IMR-90 (cell line): ENCODE data around the gene OCIAD1. TPM values are rescaled to one million over a fixed set of nuclear protein-coding genes. Genes with fewer than 3 reads are reported as not detected.
"Not testable (repeated sequence)": the region's sequence is repeated elsewhere in the genome, so short reads cannot be mapped to it uniquely, and the experiment has no call there.

Experiments used
- ATAC-seq: fragments of 200-7000 bp; cut with Tn5 transposase; 2 replicates; pipeline ENCODE4 v1.9.1; 2020; ENCODE audit warnings: low read depth, mild to moderate bottlenecking, moderate library complexity
- BruUV-seq: library from RNA; stranded (reverse); fragments of 400-500 nt; replicated peaks from 2 replicates; lab custom pipeline; 2021; lab: Mats Ljungman, UMichigan
- CTCF ChIA-PET: fragments of 300-600 bp; formaldehyde crosslinking; extraction: SDS; loops from one replicate; lab custom pipeline; 2021; ENCODE audit warnings: antibody characterized with exemption; lab: Yijun Ruan, JAX
- POLR2A ChIA-PET: fragments of 300-600 bp; sonication (Branson Sonifier 250); formaldehyde crosslinking; loops from one replicate; lab custom pipeline; 2022; ENCODE audit warnings: antibody characterized with exemption; ENCODE audit not compliant: unreplicated experiment; lab: Charles Lee
- DNase-seq: peaks from one replicate; pipeline ENCODE4 v3.0.0; 2013
- H2AFZ ChIP-seq: replicated peaks from 2 replicates; pipeline ENCODE3; 2013; ENCODE audit warnings: low read length, mild to moderate bottlenecking; ENCODE audit not compliant: poor library complexity
- H2AK5ac ChIP-seq: 2 replicates; pipeline ENCODE4 v1.6.1; 2013; ENCODE audit warnings: low read depth, low read length, inconsistent platforms
- H2AK9ac ChIP-seq: replicated peaks from 2 replicates; pipeline ENCODE3; 2013; ENCODE audit warnings: mild to moderate bottlenecking, low read depth, low read length, moderate library complexity; ENCODE audit not compliant: poor library complexity
- H2BK120ac ChIP-seq: 2 replicates; pipeline ENCODE4 v1.6.1; 2013; ENCODE audit warnings: low read depth, low read length, inconsistent platforms
- H2BK15ac ChIP-seq: 3 replicates; pipeline ENCODE4 v1.6.1; 2013; ENCODE audit warnings: low read depth, low read length, inconsistent platforms
- H2BK20ac ChIP-seq: 2 replicates; pipeline ENCODE4 v1.6.1; 2013; ENCODE audit warnings: low read depth, mild to moderate bottlenecking, inconsistent platforms, low read length, moderate library complexity
- H2BK5ac ChIP-seq: 2 replicates; pipeline ENCODE4 v1.6.1; 2013; ENCODE audit warnings: mild to moderate bottlenecking, low read depth, low read length, inconsistent platforms; ENCODE audit not compliant: poor library complexity, severe bottlenecking
- H3K14ac ChIP-seq: replicated peaks from 2 replicates; pipeline ENCODE4 v1.6.1; 2013; ENCODE audit warnings: low read depth, low read length, inconsistent platforms
- H3K18ac ChIP-seq: 2 replicates; pipeline ENCODE4 v1.6.1; 2013; ENCODE audit warnings: low read depth, low read length, control low read depth
- H3K23ac ChIP-seq: 2 replicates; pipeline ENCODE4 v1.6.1; 2013; ENCODE audit warnings: low read depth, low read length, inconsistent platforms
- H3K27ac ChIP-seq: 2 replicates; pipeline ENCODE4 v1.5.1; 2013; ENCODE audit warnings: mild to moderate bottlenecking, control low read depth, low read length; ENCODE audit not compliant: insufficient read depth
- H3K27me3 ChIP-seq: 2 replicates; pipeline ENCODE4 v1.6.1; 2013; ENCODE audit warnings: low read length; ENCODE audit not compliant: control insufficient read depth, insufficient read depth
- H3K36me3 ChIP-seq: 2 replicates; pipeline ENCODE4 v1.6.1; 2013; ENCODE audit warnings: low read length, mixed read lengths; ENCODE audit not compliant: control insufficient read depth, insufficient read depth
- H3K4ac ChIP-seq: 2 replicates; pipeline ENCODE4 v1.6.1; 2013; ENCODE audit warnings: low read depth, low read length, inconsistent platforms
- H3K4me1 ChIP-seq: 2 replicates; pipeline ENCODE4 v1.6.1; 2013; ENCODE audit warnings: low read length, mixed read lengths; ENCODE audit not compliant: control insufficient read depth, insufficient read depth
- H3K4me2 ChIP-seq: 2 replicates; pipeline ENCODE4 v1.6.1; 2013; ENCODE audit warnings: low read depth, mild to moderate bottlenecking, control low read depth, low read length, moderate library complexity
- H3K4me3 ChIP-seq: 2 replicates; pipeline ENCODE4 v1.5.1; 2013; ENCODE audit warnings: low read depth, mild to moderate bottlenecking, control low read depth, low read length, moderate library complexity; ENCODE audit not compliant: insufficient read depth
- H3K56ac ChIP-seq: 2 replicates; pipeline ENCODE4 v1.6.1; 2013; ENCODE audit warnings: low read length, inconsistent platforms; ENCODE audit not compliant: insufficient read depth; ENCODE audit errors: extremely low read depth
- H3K79me1 ChIP-seq, 2 experiments: 2 replicates each; pipeline ENCODE4 v1.6.1; 2013; ENCODE audit warnings: low read length in 2 of 2, inconsistent platforms in 1 of 2, low read depth in 1 of 2
- H3K9ac ChIP-seq: 2 replicates; pipeline ENCODE4 v1.6.1; 2013; ENCODE audit warnings: low read depth, low read length, control low read depth
- H3K9me1 ChIP-seq: 2 replicates; pipeline ENCODE4 v1.6.1; 2013; ENCODE audit warnings: low read length, inconsistent platforms; ENCODE audit not compliant: insufficient read depth
- H3K9me3 ChIP-seq: 2 replicates; pipeline ENCODE4 v1.6.1; 2013; ENCODE audit warnings: low read length; ENCODE audit not compliant: control insufficient read depth, insufficient read depth
- H4K20me1 ChIP-seq: 2 replicates; pipeline ENCODE4 v1.6.1; 2013; ENCODE audit warnings: low read length, inconsistent platforms; ENCODE audit not compliant: insufficient read depth
- H4K5ac ChIP-seq: 2 replicates; pipeline ENCODE4 v1.6.1; 2013; ENCODE audit warnings: mild to moderate bottlenecking, low read depth, low read length, control low read depth
- H4K8ac ChIP-seq, 2 experiments: 2 replicates each; pipeline ENCODE4 v1.6.1; 2013; ENCODE audit warnings: low read depth in 2 of 2, low read length in 2 of 2, control low read depth in 1 of 2, inconsistent platforms in 1 of 2
- H4K91ac ChIP-seq: 2 replicates; pipeline ENCODE4 v1.6.1; 2013; ENCODE audit warnings: low read depth, low read length, inconsistent platforms; ENCODE audit not compliant: insufficient read depth
- BHLHE40 ChIP-seq: fragments of 150-350 bp; IDR thresholded peaks from 2 replicates; pipeline ENCODE4 v1.6.1; 2016; ENCODE audit warnings: mild to moderate bottlenecking, low read depth, low read length
- ELK1 ChIP-seq: fragments of 150-350 bp; IDR thresholded peaks from 2 replicates; pipeline ENCODE4 v1.6.1; 2016; ENCODE audit warnings: low read depth, mild to moderate bottlenecking, low read length, moderate library complexity, borderline replicate concordance
- FOS ChIP-seq: fragments of 150-350 bp; IDR thresholded peaks from 2 replicates; pipeline ENCODE4 v1.6.1; 2016; ENCODE audit warnings: low read depth, low read length
- MAFK ChIP-seq: IDR thresholded peaks from 2 replicates; pipeline ENCODE4 v1.6.1; 2012; ENCODE audit warnings: low read depth, low read length, improper control_type of control experiment
- NFE2L2 ChIP-seq: fragments of 150-350 bp; IDR thresholded peaks from 2 replicates; pipeline ENCODE4 v1.6.1; 2016; ENCODE audit warnings: low read depth, mild to moderate bottlenecking, low read length
- POLR2A ChIP-seq: IDR thresholded peaks from 2 replicates; pipeline ENCODE4 v1.6.1; 2012; ENCODE audit warnings: mild to moderate bottlenecking, low read depth, low read length
- RAD21 ChIP-seq: IDR thresholded peaks from 2 replicates; pipeline ENCODE4 v1.6.1; 2012; ENCODE audit warnings: low read length, improper control_type of control experiment
- RFX5 ChIP-seq: IDR thresholded peaks from 2 replicates; pipeline ENCODE4 v1.8.0; 2012; ENCODE audit warnings: low read depth, mild to moderate bottlenecking, low read length, moderate library complexity
- USF2 ChIP-seq: fragments of 150-350 bp; IDR thresholded peaks from 2 replicates; pipeline ENCODE4 v1.6.1; 2017; ENCODE audit warnings: mild to moderate bottlenecking, antibody characterized with exemption, low read length, low read depth
- WGBS, 2 experiments: methylation state at CpG; one replicate each; pipeline versions ENCODE4 v1.1.5 to v1.1.7; 2013; ENCODE audit warnings: missing lambda C conversion rate in 2 of 2; ENCODE audit not compliant: insufficient read length in 1 of 2; ENCODE audit errors: extremely low coverage in 2 of 2; 5-methylcytosine and 5-hydroxymethylcytosine counted together
- dilution Hi-C: fragments of 300-500 bp; cut with HindIII; formaldehyde crosslinking; loops from one replicate; pipeline ENCODE4 v1.14.3; 2018; ENCODE audit warnings: low sequenced_read_pairs; ENCODE audit not compliant: unreplicated experiment
- in situ Hi-C: fragments of 300-500 bp; cut with MboI; formaldehyde crosslinking; loops from 3 replicates; pipeline ENCODE4 v1.14.3; 2019; ENCODE audit warnings: low sequenced_read_pairs, inconsistent platforms, mixed read lengths
- intact Hi-C: fragments of 100-400 bp; cut with micrococcal nuclease; formaldehyde crosslinking; loops from 2 replicates; pipeline ENCODE4 v1.10.0; 2022
- polyA plus RNA-seq, 3 experiments: library from polyadenylated mRNA; depleted of rRNA; stranded (reverse); fragments of >200 nt; gene quantifications; 2 replicates each; pipeline ENCODE4 v1.2.3, GENCODE V29; 2012; ENCODE audit warnings: low replicate concordance in 1 of 3
- total RNA-seq: library from RNA; depleted of rRNA; stranded (reverse); fragments of >200 nt; gene quantifications from 2 replicates; pipeline ENCODE4 v1.2.3, GENCODE V29; 2012

Gene OCIAD1
- total and polyA plus RNA-seq, 2 of the 4 experiments (the other 2 are of a cell fraction), result 86.9 to 112 TPM

DNA sequence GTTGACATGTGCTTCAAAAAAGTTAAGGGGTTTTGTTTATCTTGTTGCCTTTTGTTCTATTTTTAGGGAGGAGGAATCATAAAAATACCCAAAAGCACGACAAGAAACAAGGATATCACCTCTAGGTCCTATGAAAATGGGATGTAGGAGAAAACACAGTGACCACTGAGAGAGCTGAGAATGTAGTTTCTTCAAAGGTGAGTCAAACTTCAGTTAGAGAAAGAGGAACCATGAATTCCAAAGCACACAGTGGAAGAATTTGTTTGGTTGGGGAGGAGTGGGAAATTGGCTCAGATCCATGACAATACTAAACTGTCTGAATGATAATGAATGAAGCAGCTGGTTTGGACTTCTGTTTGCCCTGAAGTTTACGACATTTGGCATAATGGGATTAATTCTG is 31.7 kb upstream of the OCIAD1 start:
- Histone ChIP-seq H3K14ac (no peak overlapping the region), H3K4me3 (no peak overlapping the region), H2BK15ac (no peak overlapping the region), H4K20me1 (no peaks in the 10 kb centered on the region), H2AFZ (no peak overlapping the region), H3K56ac (no peak overlapping the region), H2BK120ac (no peak overlapping the region), H3K4me2 (no peak overlapping the region), H2AK5ac (no peak overlapping the region), H3K4ac (no peak overlapping the region), H3K9ac (no peak overlapping the region), H3K27me3 (no peaks in the 10 kb centered on the region), H4K91ac (no peak overlapping the region), H2BK5ac (no peak overlapping the region), H4K5ac (no peak overlapping the region), H3K23ac (no peak overlapping the region), H3K27ac (no peak overlapping the region), H3K79me1 (no peaks in the 10 kb centered on the region), H2AK9ac (no peak overlapping the region), H3K9me1 (peaks cover 2% of the 10 kb centered on the region; the same call in 1 of the 2 replicates), H3K4me1 (0 out of 2 replicates have a peak, but pooled peaks cover 2% of the 10 kb centered on the region), H3K18ac (no peak overlapping the region), H2BK20ac (no peak overlapping the region; the same call in 1 of the 2 replicates), H3K36me3 (no peaks in the 10 kb centered on the region), H4K8ac (no peak overlapping the region), H3K9me3 (no peaks in the 10 kb centered on the region)
- in situ Hi-C loops (no loop called here), dilution Hi-C loops (no loop called here), intact Hi-C loops (no loop called here)
- BruUV-seq, result no TSS peak
- ChIA-PET CTCF (no interaction called here), POLR2A (no interaction called here)
- TF ChIP-seq MAFK (no peak), POLR2A (no peak), ELK1 (no peak), BHLHE40 (no peak), RFX5 (no peak), RAD21 (no peak), NFE2L2 (no peak), FOS (no peak), USF2 (no peak)
- WGBS, 2 experiments, result no CpG with 5 or more reads among the region's 2 CpGs
- DNase-seq, result no peak
- no peak for ATAC-seq

DNA sequence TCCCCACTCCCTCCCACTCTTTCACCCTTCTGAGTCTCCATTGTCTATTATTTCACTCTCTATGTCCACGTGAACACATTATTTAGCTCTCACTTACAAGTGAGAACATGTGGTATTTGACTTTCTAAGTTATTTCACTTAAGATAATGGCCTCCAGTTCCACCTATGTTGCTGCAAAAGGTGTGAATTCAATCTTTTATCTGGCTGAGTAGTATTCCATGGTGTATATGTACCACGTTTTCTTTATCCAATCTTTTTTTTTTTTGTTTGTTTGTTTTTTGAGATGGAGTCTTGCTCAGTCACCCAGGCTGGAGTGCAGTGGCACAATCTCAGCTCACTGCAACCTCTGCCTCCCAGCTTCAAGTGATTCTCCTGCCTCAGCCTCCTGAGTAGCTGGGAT is 30.7 kb upstream of the OCIAD1 start:
- DNase-seq, H3K4me1 ChIP-seq, H3K4me3 ChIP-seq, H3K4me2 ChIP-seq, dilution Hi-C loops, H3K27me3 ChIP-seq, H2BK15ac ChIP-seq, H2BK5ac ChIP-seq, H2AK5ac ChIP-seq, H2BK120ac ChIP-seq, H3K14ac ChIP-seq, H4K20me1 ChIP-seq, H4K5ac ChIP-seq, ATAC-seq, H2AK9ac ChIP-seq, H3K18ac ChIP-seq, H4K91ac ChIP-seq, H3K79me1 ChIP-seq, H3K9me3 ChIP-seq, H3K4ac ChIP-seq, H3K36me3 ChIP-seq, H3K9me1 ChIP-seq, H2AFZ ChIP-seq, BruUV-seq, H3K9ac ChIP-seq, CTCF ChIA-PET, POLR2A ChIA-PET, H4K8ac ChIP-seq, H3K56ac ChIP-seq, H3K27ac ChIP-seq, H3K23ac ChIP-seq, intact Hi-C loops, in situ Hi-C loops, H2BK20ac ChIP-seq: not testable (repeated sequence)
- WGBS, 2 experiments, result no CpG with 5 or more reads among the region's 2 CpGs
